A549 (cell line): ENCODE data around the gene H2AZ1. TPM values are rescaled to one million over a fixed set of nuclear protein-coding genes. Genes with fewer than 3 reads are reported as not detected.

ENCODE experiments used
- ATAC-seq, 2 experiments: fragments of 200-7000 bp in 1 of 2; fragments of >200 bp in 1 of 2; cut with Nextera tagmentation in 1 of 2; cut with Tn5 transposase in 1 of 2; 3 replicates each; pipeline versions ENCODE4 v1.8.0 to v1.9.1; 2018 to 2020; ENCODE audit warnings: mild to moderate bottlenecking in 1 of 2, moderate library complexity in 1 of 2
- CTCF ChIA-PET: fragments of 300-600 bp; sonication (Branson Sonifier 250); formaldehyde crosslinking; extraction: SDS; loops from one replicate; lab custom pipeline; 2021; ENCODE audit warnings: antibody characterized with exemption, inconsistent platforms; lab: Yijun Ruan, JAX
- POLR2A ChIA-PET: fragments of 350-600 bp; formaldehyde crosslinking; extraction: SDS; loops from one replicate; lab custom pipeline; 2021; ENCODE audit warnings: antibody characterized with exemption, inconsistent platforms; lab: Yijun Ruan, JAX
- DNase-seq, 2 experiments: peaks; one replicate each; pipeline versions ENCODE4 v3.0.0 to v3.0.0-alpha.2; 2011 to 2016; ENCODE audit warnings: low read depth in 1 of 2, low spot score in 1 of 2
- FAIRE-seq: peaks from 2 replicates; lab custom pipeline; 2011; peaks lifted over from hg19 to GRCh38; lab: Jason Lieb, UNC
- H3K27ac ChIP-seq, 2 experiments: fragments of >200 bp; sonication (Bioruptor Twin); formaldehyde crosslinking; 3 replicates each; pipeline ENCODE4 v1.5.1; 2016 to 2017
- H3K4me1 ChIP-seq: fragments of >200 bp; sonication (Bioruptor Twin); formaldehyde crosslinking; 3 replicates; pipeline ENCODE4 v1.6.1; 2016
- H3K4me2 ChIP-seq: fragments of >200 bp; sonication (Bioruptor Twin); formaldehyde crosslinking; 3 replicates; pipeline ENCODE4 v1.6.1; 2016
- H3K4me3 ChIP-seq: fragments of >200 bp; sonication (Bioruptor Twin); formaldehyde crosslinking; 3 replicates; pipeline ENCODE4 v1.5.1; 2016
- H3K9me3 ChIP-seq: fragments of >200 bp; sonication (Bioruptor Twin); formaldehyde crosslinking; 3 replicates; pipeline ENCODE4 v1.6.1; 2016
- ATOH8 ChIP-seq: fragments of 250-450 bp; sonication (Bioruptor Pico); IDR thresholded peaks from 2 replicates; pipeline ENCODE4 v1.5.0; 2020; ENCODE audit warnings: low read depth, mild to moderate bottlenecking, moderate library complexity
- CBX2 ChIP-seq: fragments of 200-600 bp; sonication (generic); IDR thresholded peaks from 2 replicates; pipeline ENCODE4 v1.6.1; 2016; ENCODE audit warnings: low read depth, mild to moderate bottlenecking, borderline replicate concordance
- CEBPB ChIP-seq, 2 experiments: fragments of >200 bp in 1 of 2; sonication (Bioruptor Twin) in 1 of 2; formaldehyde crosslinking in 1 of 2; IDR thresholded peaks; 2 replicates each; pipeline ENCODE4 v1.6.1; 2012 to 2016
- CHD2 ChIP-seq: fragments of 150-350 bp; IDR thresholded peaks from 2 replicates; pipeline ENCODE4 v1.6.1; 2014; ENCODE audit warnings: low read length; ENCODE audit not compliant: partially characterized antibody
- ELK1 ChIP-seq: fragments of 150-350 bp; IDR thresholded peaks from 2 replicates; pipeline ENCODE4 v1.6.1; 2014; ENCODE audit warnings: low read depth, mild to moderate bottlenecking, low read length
- EP300 ChIP-seq, 2 experiments: fragments of >200 bp; sonication (Bioruptor Twin); formaldehyde crosslinking; IDR thresholded peaks; 2 replicates in 1 of 2; 3 replicates in 1 of 2; pipeline ENCODE4 v1.6.1; 2016 to 2017
- GATA3 ChIP-seq: IDR thresholded peaks from 2 replicates; pipeline ENCODE4 v1.6.1; 2012; ENCODE audit warnings: borderline replicate concordance
- HMGXB4 ChIP-seq: fragments of 250-450 bp; sonication (Bioruptor Pico); IDR thresholded peaks from 2 replicates; pipeline ENCODE4 v1.5.0; 2021; ENCODE audit warnings: mild to moderate bottlenecking, moderate library complexity, borderline replicate concordance
- HOXB13 ChIP-seq: fragments of 250-450 bp; sonication (Bioruptor Pico); IDR thresholded peaks from 2 replicates; pipeline ENCODE4 v1.5.0; 2020; ENCODE audit warnings: low read depth, mild to moderate bottlenecking, moderate library complexity
- PBX3 ChIP-seq: IDR thresholded peaks from 2 replicates; pipeline ENCODE4 v1.6.1; 2012
- POLR2A ChIP-seq: IDR thresholded peaks from 2 replicates; pipeline ENCODE4 v1.6.1; 2012; ENCODE audit warnings: mild to moderate bottlenecking, low read length
- POLR2AphosphoS2 ChIP-seq: conservative IDR thresholded peaks from 2 replicates; pipeline ENCODE4 v1.6.1; 2012; ENCODE audit warnings: low read length, improper control_type of control experiment, inconsistent platforms
- RFX5 ChIP-seq: fragments of 450-650 bp; IDR thresholded peaks from 2 replicates; pipeline ENCODE4 v1.7.1; 2014; ENCODE audit warnings: antibody characterized with exemption, mild to moderate bottlenecking, moderate library complexity
- RNF2 ChIP-seq: fragments of 200-600 bp; sonication (generic); IDR thresholded peaks from 2 replicates; pipeline ENCODE4 v1.6.1; 2016; ENCODE audit warnings: low read depth, mild to moderate bottlenecking, antibody characterized with exemption, moderate library complexity, borderline replicate concordance
- SMC3 ChIP-seq: fragments of >200 bp; sonication (Bioruptor Twin); formaldehyde crosslinking; IDR thresholded peaks from 3 replicates; pipeline ENCODE4 v1.6.1; 2018; ENCODE audit warnings: inconsistent platforms
- WGBS: methylation state at CpG from one replicate; pipeline ENCODE4 v1.1.6; 2017; ENCODE audit errors: missing lambda C conversion rate; 5-methylcytosine and 5-hydroxymethylcytosine counted together
- polyA plus RNA-seq, 4 experiments: library from polyadenylated mRNA; depleted of rRNA in 3 of 4; stranded (reverse); fragments of >200 nt; fragmentation: RNase III in 1 of 4; extraction: RNeasy Plus Mini Kit Qiagen cat#74134 plus additional on column Dnase treatment in 1 of 4; gene quantifications; 2 replicates in 3 of 4; 3 replicates in 1 of 4; pipeline ENCODE4 v1.2.3, GENCODE V29; 2011 to 2017

H2AZ1 gene
- polyA plus RNA-seq, 2 of the 4 experiments (the other 2 are of a cell fraction): 646 to 913 TPM

GRCh38 chr4:99965674-99966350 lies 15.7 kb upstream of the H2AZ1 start:
- WGBS: 62% methylated on average over 5 of the region's 5 CpGs
- CTCF ChIA-PET: no interaction called here

GRCh38 chr4:99965173-99965572 lies 15.1 kb upstream of the H2AZ1 start:
- Histone ChIP-seq H3K4me2 (no peak overlapping the region), H3K27ac (no peak overlapping the region), H3K9me3 (no peaks in the 10 kb centered on the region), H3K4me1 (0 out of 3 replicates have a peak, but pooled peaks cover 3% of the 10 kb centered on the region), H3K4me3 (no peak overlapping the region)
- DNase-seq (no peak), FAIRE-seq (no peak), ATAC-seq (no peak)
- ChIA-PET CTCF (no interaction called here), POLR2A (interaction anchor here (1.0 kb wide), 2 partner anchors 15 kb away, joined by 3 to 4 read pairs; partner anchors contain the start of gene H2AZ1)
- TF ChIP-seq CHD2 (no peak), ELK1 (no peak), SMC3 (no peak), ATOH8 (CRISPR knock-in tag) (no peak), CBX2 (no peak), POLR2A (no peak), PBX3 (no peak), RNF2 (no peak)
- TF ChIP-seq, all 56 proteins: peak for 0

More at GRCh38 chr4:99965674-99966350, 15.7 kb upstream of the H2AZ1 start:
- Histone ChIP-seq H3K27ac (no peak overlapping the region), H3K4me1 (0 out of 3 replicates have a peak, but pooled peaks cover 1% of the 10 kb centered on the region), H3K9me3 (no peaks in the 10 kb centered on the region), H3K4me2 (no peak overlapping the region), H3K4me3 (no peak overlapping the region)
- POLR2A ChIA-PET: interaction anchor here (1.0 kb wide), 1 partner anchor 15 kb away, joined by 3 read pairs; no protein-coding TSS in a partner anchor
- DNase-seq (no peak), ATAC-seq (no peak), FAIRE-seq (no peak)
- no peak for TF ChIP-seq CBX2
- no peak for TF ChIP-seq EP300 (IDR thresholded peaks at IDR 0.05)
- no peak for TF ChIP-seq HOXB13 (CRISPR knock-in tag)
- no peak for TF ChIP-seq POLR2AphosphoS2
- no peak for TF ChIP-seq RFX5
- no peak for TF ChIP-seq CEBPB (IDR thresholded peaks at IDR 0.05)
- TF ChIP-seq HMGXB4 (CRISPR knock-in tag): no peak
- TF ChIP-seq GATA3: no peak

- no peak overlapping the region for H3K4me3 ChIP-seq
- ATAC-seq (no peak), FAIRE-seq (no peak), DNase-seq (no peak)
- TF ChIP-seq ATOH8 (CRISPR knock-in tag): no peak
- POLR2A ChIA-PET: no interaction called here
- 44% methylated on average over 1 of the region's 1 CpG for WGBS
- no peak overlapping the region for H3K27ac ChIP-seq
- CTCF ChIA-PET: no interaction called here
- no peaks in the 10 kb centered on the region for H3K9me3 ChIP-seq
- 0 out of 3 replicates have a peak, but pooled peaks cover 3% of the 10 kb centered on the region for H3K4me1 ChIP-seq
- H3K4me2 ChIP-seq: no peak overlapping the region
Observed at GRCh38 chr4:99961711-99962110, 11.6 kb upstream of the H2AZ1 start.
